ENCODE measurements around the gene BRD4.

Gene BRD4

DNA sequence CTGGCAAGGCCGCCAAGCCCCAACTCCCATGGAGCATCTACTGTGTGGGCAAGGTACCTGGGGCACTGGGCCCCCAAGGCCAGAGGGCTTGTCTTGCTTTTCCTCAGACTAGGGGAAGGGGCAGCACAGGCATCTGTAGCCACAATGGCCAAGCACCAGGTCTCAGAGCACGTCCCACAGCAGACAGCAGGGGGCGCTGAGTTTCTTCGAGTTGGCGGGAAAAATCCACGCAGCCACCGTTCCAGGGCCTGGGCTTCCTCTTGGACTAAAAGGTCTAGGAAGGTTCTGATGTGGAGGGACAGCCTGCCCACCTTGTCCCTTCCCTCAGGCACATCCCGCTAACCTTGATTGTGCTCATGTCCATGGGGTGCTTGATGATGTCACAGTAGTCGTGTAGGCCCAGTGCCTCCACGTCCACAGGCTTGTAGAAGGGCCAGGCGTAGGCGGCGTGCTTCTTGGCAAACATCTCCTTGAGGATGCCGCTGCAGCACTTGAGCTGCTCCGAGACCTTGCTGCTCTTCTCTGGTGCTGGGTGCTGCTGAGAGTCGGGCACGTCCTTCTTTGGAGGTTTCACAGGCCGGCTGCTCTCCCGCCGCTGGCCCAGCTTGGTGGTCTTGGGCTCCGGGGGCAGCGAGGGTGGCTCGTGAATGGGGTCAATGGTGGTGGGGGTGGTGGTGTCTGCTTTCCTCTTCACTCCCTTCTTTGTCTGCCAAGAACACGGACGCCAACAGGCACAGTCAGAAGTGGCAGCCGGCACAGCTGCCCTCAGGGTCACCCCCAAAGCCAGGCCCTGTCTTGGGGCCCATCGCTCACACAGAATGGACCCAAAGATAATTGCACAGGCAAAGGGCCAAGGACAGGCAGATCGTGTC lies 68.0 kb downstream of the BRD4 start:
- peak; percentile 71 for DNase-seq

DNA sequence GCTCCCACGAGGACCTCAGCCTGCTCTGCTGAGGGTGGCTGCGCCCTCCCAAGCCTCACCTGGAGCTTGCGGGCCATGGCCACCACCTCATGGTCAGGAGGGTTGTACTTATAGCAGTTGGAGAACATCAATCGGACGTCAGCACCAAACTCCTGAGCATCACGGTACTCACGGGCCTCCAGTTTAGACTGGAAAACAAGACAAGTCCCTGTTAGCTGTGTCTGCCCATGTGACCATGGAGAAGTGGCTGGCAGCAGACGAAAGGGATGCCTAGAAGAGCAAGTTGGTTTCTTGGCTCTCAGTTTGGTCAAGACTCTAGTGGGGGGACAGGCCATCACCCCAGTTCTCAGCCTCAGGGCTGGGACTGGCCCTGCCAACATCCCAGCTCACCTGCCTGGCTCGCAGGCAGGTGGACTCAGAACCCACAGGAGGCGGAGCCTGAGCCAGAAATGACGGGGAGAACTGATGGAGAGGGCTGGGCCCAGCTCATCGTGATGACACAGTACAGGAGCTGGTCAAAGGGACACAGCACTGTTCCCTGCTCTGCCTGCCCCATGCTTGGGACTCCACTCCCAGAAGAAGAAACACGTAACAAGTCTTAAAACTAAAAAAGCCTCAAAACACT lies 68.9 kb downstream of the BRD4 start:
- DNase-seq = no peak

DNA sequence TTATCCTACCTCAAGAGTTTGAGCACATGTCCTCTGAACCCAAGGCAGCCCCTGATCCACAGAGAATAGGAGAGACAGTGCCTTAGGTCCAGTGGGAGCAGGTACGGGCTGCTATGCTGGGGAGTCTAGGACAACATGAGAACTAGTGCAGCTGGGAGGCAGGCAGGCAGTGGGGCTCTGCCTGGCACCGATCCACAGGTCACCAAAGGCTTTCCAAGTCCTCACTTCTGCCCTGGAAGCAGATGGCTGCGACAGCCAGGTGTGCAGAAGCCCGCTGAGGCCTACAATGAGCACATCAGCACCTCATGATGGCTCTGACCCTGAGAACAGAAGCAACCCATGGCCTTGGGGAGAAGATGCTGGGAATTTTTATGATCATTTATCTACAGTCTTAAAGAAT lies 70.3 kb downstream of the BRD4 start:
- DNase-seq = peak; percentile 8

DNA sequence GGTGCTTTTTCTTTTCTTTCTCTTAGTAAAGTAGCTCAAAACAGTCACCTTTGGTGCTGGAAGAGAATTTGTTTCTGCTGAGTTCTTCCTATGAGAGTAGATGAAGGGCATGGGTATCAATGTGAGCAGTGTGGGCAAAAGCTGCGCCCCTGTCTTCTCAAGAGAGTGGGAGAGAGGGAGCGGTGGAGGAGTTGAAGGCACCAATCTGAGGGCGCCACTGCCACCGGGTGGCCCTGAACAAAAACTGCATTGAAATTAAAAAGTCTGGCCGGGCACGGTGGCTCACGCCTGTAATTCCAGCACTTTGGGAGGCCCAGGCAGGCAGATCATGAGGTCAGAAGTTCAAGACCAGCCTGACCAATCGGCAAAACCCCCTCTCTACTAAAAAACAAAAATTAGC lies 71.4 kb downstream of the BRD4 start:
- no peak for DNase-seq

DNA sequence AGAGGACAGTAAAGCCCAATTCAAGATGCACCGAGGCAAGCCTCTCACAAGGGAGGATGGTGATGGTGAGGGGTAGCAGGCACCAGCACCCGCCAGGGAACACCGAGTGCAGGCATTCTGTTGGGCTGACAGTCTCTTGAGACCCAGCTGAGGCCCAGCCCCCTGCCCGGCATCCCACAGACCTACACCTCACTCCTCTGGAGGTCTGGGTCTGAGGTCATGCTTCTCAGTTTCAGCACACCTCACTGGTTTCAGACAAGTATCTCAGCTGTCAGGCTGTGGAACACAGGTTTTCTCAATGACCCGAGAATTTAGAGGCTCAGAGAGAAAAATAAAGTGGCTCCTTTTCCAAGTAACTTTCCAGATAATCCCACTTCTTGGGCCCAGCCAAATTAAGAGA lies 72.4 kb downstream of the BRD4 start:
- DNase-seq = no peak

DNA sequence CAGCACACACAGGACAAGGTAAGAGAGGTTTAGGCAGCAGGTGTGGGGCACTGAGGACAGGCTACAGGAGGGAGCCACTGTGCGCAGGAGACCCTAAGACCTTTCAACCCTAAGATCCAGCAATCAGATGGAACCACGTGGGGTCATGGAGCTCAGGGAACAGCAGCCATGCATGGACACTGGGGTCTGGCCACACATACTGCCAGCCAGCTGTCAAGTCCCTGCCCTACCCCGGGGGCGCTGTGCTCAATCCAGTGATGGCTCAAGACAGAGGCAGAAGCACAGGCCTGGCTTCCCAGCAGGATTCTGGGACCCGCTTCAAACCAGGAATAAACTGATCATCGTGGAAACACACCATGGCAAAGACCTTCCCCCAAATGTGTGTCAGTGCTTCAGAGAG lies 74.6 kb downstream of the BRD4 start:
- DNase-seq = no peak

DNA sequence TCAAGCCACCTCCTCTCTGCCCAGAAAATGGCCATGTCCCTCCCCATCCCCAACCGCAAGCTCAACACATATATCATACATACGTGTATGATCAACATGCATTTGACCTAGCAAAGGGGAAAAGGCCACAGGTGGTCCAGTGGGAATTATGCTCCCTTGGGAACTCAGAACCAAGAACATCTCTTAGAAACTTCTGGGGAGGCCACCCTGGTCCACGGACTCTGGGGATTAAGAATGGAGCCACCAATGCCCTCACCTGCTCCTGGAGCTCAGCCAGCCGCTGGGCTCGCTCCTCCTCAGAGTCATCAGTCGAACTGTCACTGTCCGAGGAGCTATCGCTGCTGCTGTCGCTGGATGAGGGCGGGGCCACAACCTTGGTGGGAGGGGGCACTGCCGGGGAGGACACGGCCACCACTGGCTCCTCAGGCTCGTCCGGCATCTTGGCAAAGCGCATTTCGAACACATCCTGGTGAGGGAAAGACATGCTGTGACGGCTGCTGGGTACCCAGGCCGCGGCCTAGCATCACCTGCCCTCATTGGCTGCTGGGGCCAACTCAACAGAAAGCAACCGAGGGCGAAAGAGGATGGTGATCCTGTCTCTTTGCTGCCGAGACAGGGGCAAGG lies 75.5 kb downstream of the BRD4 start:
- no peak for DNase-seq

DNA sequence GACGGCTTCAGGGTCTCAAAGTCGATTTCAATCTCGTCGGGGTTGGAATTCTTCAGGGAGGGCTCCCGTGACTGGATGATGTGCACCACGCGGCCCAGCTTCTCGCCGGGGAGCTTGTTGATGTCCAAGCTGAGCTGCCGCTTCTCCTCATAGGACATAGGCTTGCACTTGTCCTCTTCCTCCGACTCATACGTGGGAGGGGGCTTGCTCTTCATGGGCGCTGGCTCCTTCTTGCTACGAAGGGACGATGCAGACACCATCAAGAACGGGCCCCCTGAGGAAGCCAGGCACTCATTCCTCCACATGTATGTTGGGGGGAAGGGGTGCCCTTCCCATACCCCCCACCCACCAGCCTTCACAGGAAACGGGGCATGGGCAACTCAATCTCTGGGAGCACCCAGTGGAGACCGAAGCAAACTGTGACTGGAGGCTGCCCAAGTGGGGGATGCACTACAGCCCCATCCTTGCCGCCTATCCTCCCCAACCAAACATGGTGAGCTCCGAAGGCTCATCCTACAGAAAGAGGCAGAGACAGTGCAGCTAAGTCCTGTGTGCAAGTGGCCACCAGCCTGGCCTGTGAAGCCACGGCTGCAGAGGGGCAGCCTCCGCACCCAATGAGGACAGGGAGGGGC lies 76.9 kb downstream of the BRD4 start:
- DNase-seq = no peak

DNA sequence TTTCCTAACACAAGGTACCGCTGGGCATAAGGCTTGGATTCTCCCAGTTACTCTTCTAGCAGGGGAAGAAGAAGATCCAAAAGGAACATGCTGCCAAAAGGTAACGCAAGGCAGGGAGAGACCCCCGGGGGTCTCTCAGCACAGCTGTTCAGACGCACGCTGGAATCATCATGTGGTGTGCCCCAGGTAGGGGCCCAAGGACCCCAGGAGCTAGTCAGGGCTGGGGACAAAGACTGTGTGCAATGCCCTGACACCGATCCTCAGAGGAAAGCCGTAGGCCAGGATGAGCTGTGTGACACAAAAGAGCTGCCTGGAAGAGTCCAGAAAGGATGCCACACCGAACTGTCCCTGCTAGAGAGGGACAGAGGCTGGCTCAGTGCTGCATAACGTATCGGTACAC lies 77.8 kb downstream of the BRD4 start:
- no peak for DNase-seq

DNA sequence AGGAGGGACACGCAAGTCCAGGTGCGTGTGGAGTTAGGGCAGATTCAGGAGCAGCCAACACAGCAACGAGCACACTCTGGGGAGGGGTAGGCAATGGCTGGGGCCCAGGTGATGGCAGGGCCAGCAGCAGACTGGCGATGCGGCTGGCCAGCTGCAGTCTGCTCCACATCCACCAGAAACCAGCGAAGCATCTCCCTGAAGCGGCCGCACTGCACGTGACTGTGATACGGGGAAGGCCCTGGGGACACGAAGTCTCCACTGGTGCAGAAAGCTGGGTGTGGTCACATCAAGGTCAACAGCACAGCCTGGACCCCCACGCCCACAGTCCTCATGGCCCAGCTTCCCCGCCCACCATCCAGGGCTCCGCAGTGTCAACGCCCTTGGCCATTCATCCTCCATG lies 78.8 kb downstream of the BRD4 start:
- no peak for DNase-seq

DNA sequence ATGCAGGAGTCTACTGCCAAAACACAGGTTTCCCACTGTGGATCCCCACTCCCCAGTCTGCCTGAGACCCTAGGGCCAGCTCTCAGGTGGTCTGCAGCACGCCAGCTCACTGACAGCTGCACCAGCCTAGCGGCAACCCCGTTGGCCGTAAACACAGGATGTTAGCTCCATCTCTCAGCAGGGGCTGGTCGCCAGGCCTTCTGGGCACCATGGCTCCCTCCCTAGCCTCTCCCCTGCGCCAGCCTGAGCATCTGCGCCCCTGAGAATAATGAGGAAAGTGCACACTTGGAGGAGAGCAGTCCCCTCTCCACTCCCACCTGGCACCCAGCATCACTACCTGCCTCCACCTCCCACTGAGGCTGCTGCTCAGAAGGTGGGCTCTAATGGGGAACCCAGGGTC lies 79.3 kb downstream of the BRD4 start:
- DNase-seq = no peak

DNA sequence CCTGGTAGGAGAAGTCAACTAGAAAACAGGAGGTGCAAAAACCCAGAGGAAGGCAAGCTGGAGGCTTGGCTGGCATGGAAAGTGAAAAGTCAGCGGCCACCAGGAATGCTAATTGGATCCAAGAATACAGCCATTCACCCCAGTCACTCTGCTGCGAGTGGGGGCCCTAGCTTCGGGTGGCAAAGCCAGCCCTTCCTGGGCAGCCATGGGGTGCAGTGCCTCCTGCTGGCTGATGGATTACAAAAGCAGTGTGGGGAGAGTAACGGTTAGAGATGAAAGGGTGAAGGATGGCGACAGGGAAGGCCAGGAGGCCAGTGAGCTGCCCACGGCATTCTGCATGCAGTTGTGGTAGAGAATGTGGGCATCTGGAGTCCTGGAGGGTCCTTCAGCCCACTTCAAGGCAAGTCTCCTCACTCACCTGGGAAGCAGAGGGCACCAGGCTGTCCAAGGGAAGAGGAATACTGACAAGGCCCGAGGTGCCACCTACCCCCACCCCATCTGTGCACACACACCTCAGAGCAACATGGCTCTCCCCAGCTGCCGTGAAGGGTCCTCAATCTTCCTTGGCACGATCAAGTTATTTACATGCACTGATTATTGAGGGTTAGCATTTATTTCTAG lies 79.8 kb downstream of the BRD4 start:
- no peak for DNase-seq

DNA sequence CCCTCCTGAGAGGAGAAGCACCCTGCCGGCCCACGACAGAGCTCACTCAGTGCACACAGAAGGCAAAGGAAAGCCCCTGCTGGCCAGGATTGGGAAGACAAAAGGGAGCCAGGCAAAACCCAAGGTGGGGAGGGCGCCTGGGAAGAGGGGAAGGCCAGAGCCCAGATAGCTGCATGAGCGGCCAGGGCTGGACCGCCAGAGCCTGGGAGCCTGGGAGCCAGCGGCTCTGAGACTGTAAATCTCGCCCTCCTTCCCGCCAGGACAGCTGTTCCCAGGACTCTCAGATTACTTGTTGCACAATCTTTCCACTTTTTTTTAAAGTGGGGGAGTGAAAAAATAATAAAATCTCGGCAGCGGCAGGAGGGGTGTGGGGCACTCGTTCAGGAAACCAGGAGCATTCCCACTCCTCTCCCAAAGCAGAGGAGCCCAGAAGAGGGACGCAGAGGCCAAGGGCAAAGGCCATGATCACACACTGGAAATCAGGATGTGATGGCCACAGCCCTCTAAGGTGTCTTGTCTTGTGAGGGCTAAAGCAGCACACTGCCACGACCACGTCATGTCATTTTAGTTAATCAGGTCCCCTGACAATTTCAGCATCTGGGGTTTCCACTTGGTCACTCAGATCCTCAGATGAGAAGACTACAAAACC lies 80.5 kb downstream of the BRD4 start:
- peak; percentile 27 for DNase-seq

DNA sequence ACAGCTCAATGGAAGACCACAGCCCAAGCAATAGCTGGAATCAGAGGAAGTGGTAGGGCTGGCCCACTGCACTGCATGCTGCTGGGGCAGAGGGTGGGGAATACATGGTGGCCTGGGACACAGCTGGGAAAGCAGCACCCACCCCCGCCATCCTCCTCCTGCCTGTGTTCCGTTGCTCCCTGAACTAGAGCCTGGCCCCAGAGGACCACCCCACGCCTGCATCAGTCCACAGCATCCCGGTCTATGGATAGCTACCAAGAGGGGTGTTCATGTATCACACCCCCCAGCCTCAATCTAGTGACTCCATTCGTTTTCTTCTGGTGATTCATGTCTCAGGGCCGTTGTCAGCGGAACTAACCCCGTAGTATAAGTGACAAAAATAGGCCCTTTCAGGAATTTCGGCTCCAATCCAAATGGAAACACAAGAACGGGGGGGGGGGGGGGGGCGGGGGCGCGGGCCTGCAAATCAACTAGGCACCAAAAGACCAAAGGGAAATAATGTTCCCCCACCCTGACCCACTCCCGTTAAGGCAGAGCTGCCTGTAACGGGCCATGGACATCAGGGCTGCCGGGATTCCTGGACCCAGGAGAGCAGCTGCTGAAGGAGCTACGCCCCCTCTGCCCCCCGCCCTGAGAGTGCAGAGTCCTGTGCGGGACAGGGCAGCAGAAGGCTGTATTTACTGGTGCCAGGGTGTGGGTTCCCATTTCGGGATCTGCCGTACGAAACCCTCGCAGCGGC lies 81.2 kb downstream of the BRD4 start:
- DNase-seq = no peak

DNA sequence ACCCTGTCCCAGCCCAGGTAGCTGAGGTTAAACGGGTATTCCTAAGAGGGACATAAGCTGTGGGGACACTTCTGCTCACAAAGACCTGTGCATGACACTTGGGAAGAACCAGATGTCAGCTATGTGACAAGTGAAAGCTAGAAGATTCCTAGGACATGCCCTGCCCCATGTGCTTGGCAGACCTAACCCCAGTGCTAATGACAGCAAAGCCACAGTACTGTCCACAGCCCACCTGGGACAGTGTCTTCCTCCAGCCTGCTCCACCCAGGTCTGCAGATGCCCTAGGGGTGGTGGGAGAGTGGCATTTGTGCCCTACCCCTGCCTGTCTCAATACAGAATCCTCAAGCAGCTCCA lies 81.7 kb downstream of the BRD4 start:
- DNase-seq = no peak

DNA sequence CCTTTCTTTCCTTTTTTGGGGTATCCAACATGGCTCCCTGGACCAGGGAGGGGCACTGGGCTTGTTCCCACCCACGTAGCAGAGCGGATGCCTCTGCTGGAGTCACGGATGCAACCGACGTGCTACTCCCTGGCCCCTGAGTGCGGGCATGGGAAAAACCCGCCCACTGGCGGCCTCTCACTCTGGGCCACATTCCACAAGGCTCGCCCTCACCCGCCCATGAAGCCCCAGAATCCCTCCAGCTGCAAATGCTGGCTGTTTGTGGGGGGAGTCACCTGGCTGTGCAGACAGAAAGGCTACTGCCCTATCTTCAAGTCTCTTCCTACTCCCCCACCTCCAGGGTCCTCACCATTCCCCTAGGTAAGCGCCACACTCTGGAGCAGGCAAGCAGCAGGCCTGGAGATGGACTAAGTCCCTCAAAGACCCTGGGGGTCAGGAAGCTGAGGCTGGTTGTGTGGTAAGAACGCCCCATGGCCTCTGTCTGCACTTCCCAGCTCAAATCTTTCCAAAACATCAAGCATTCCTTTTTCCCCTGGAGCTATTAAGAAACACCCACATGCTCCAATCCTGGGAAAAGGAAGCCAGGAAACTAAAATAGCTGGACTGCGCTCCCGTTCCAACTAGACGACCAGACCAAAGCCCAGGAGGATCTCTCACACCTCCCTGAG lies 82.2 kb downstream of the BRD4 start:
- DNase-seq = no peak

DNA sequence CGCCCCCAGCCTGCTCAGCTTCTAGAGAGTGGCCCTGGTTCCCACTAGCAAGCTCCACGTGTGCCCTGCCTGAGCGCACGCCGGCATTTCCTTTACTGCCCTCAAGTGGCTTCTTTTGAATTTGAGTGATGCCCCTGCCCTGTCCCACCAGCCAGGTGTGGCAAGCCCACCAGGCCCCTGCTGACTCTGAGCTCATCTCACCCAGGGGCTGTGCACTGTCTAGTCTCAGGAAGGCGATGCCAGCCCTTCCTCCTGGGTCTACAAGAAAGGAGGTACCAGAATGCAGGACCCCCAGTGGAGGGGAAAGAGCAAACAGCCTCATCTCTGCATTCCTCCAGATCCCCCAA lies 82.8 kb downstream of the BRD4 start:
- DNase-seq = no peak

DNA sequence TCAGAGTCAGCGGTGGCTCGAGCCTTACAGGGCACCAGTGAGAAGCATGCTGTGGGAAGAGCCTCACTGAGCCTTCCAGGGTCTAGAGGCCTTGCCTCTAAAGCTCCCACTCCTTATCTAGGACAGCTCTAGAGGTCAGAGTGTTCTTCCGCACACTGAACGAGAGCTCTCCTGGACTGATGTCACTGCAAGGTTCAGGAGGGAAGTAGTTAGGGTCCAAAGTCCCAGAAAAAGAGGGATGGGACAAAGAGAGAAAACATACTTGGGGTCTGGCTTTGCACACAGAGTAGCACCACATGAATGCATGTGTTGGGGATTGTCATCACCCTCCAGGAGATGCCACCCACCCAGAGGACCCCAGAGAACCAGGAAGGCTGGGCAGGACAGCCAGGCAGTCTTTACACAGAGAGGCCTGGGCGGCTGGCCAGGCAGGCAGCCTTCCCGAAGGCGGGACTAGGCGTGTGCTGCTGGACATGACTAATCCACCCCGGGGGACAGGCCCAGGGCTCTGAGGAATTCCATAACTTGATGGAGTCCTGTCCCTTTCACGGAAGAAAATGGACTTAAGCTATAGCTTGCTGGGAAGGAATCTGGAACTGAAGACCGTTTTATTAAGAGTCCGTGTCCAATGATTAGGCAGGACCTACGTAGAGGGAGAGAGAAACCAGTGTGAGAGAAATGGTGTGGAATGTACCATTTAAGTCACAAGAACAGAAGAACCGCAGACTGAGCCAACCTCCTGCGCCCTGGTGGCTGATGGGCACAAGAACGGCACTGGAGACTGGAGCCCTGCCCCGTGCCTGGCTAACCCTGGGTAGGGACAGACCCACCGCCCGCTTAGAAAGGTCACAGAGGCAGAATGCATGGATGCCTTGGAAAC lies 83.5 kb downstream of the BRD4 start:
- DNase-seq = no peak

DNA sequence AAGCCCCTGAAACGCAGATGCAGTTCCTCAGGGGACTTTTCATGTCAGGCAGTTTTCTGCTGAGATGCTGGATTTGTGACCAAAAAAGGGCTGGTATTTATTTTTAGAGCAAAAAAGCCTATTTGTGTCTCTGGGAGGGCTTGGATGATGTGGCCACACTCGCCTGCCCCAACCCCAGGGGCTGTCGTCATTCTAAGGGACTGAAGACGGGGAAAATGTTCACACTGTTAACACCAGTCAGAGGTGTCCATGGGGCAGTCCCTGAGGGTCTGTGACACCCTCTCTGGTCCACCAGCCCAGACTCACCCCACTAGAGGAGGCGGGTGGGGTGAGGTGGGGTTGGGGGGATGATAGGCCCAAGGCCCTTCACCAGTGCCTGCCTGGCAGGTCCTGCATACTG lies 84.2 kb downstream of the BRD4 start:
- DNase-seq = no peak
